Measurements from ENCODE around the gene KRTAP4-12.
"Not testable (repeated sequence)": the region's sequence is repeated elsewhere in the genome, so short reads cannot be mapped to it uniquely, and the experiment has no call there.

Gene KRTAP4-12

DNA sequence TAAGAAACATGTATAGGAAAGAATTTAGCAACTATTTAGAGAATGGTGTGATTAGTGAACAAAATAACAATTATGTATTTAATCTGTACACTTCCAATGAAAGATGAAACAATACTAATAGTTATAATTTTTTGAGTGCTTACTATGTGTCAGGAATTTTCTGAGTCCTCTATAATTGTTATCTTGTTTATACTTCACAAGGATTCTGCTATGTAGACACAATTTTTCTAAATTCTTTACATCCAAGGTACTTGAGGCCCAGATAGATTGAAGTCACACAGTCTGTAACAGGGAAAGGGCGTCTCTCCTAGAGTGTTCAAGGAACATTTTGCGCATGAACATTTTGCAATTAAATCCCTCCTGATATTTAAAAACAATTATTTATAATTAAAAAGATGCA, 1.1 kb upstream of the KRTAP4-12 start:
- DNase-seq, result no peak

DNA sequence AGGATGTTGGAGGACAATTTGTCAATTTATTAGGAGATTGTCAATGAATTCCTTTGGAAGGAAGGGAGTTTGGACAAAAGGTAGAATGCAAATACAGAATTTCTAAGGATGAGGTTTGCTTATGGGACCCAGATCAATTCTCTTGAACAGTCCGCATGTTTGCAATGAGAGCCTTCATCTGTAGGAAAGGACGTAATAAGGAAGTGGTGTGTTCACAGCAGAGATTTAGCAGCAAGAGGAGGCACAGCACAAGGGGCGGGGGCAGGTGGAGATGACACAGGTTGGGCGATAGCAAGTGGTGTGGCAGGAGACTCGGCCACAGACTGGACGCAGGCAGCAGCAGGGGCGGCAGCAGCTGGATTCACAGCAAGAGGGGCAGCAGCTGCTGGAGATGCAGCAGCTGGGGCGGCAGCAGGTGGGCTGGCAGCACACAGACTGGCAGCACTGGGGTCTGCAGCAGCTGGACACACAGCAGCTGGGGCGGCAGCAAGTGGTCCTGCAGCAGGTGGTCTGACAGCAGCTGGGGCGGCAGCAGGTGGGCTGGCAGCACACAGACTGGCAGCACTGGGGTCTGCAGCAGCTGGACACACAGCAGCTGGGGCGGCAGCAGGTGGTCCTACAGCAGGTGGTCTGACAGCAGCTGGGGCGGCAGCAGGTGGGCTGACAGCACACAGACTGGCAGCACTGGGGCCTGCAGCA, 541 bp downstream of the KRTAP4-12 start:
- not testable (repeated sequence) for DNase-seq

DNA sequence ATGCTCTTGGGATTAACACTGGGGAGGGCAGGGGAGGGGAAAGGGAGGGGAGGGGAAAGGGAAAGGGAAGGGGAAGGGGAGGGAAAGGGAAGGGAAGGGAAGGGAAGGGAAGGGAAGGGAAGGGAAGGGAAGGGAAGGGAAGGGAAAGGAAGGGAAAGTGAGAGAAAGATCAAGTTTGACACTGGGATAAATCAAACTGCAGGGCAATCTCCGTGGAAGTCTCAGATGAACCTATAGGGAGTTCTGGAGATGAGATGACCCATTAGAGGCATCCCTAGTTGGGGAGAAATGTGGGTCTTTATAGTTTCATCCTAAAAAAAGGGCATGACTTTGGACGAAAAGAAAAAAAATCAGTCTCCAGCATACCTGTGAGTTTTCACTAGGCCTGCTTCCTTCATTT, 2.2 kb downstream of the KRTAP4-12 start:
- DNase-seq, result no peak

- DNase-seq, result not testable (repeated sequence)
These were observed 4.0 kb downstream of the KRTAP4-12 start for GRCh38 chr17:41119696-41120690.

- DNase-seq, result no peak
These were observed 5.3 kb downstream of the KRTAP4-12 start for GRCh38 chr17:41118721-41119120.

GRCh38 chr17:41117846-41118386, 6.1 kb downstream of the KRTAP4-12 start, which contains the start of gene KRTAP4-11:
Gene KRTAP4-11 (minus strand): TSS chr17:41118373. CDS start chr17:41118315, 58 bp downstream.
- DNase-seq, result not testable (repeated sequence)

DNA sequence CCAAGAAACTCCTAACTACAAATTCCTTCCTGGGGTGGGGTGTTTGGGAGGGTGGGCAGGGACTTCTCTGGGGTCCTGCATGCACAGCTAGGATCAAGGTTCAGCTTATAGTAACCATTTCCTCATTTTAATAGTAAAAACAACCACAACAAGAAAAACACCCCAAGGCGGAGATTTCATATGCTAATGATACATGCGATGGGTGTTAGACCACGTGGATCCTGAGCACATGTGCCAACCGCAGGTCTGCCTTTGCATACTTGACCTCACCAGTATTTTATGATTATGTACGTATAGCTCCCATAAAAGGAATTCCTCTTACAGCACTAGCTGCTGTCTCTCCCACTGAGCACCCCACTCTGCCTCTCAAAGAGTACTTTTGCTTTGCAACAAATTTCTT, 7.7 kb downstream of the KRTAP4-12 start:
- DNase-seq, result no peak

DNA sequence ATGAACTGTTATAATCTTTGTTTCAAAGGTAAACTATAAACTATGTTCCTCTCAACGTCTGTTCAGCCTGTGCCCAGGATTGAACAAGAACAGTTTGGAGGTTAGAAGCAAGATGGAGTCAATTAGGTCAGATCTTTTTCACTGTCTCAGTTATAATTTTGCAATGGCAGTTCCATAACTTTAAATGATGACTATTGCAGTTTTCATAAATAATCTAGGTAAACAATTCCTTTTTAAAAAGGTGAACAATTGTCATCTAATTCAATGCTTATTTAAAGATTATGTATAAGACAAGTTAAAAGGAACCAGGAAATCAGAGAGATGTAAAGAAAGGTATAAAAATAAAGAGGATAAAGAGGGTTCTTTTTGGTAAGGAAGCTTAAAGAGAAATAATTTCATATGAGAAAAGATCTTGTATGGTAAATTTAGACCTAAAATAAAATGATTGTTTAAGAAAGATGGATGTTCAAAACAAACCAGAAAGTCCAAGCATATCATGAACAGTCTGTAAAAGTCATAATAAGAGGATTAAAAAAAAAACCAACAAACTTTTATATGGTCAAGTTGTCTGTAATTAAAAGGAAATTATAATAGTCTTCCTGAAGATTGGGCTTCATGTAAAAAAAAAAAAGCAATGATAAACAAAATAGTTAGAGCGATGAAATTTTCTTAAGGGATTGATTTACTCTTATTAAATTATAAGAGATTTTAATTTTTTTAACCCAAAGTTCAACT, 12.7 kb downstream of the KRTAP4-12 start:
- no peak for DNase-seq

- not testable (repeated sequence) for DNase-seq
These were observed 15.1 kb downstream of the KRTAP4-12 start for GRCh38 chr17:41108728-41109386.

- no peak for DNase-seq
These were observed 16.0 kb downstream of the KRTAP4-12 start for GRCh38 chr17:41107941-41108450.

GRCh38 chr17:41105347-41105746, 18.6 kb downstream of the KRTAP4-12 start, which contains the start of gene KRTAP4-9:
Gene KRTAP4-9 (plus strand): TSS chr17:41105389. CDS start chr17:41105389, 0 bp downstream.
- DNase-seq, result not testable (repeated sequence)

- not testable (repeated sequence) for DNase-seq
These were observed 19.5 kb downstream of the KRTAP4-12 start for GRCh38 chr17:41104386-41105038.

- DNase-seq, result no peak
These were observed 20.1 kb downstream of the KRTAP4-12 start for GRCh38 chr17:41103896-41104295.

- no peak for DNase-seq
These were observed 22.3 kb downstream of the KRTAP4-12 start, which contains the start of gene KRTAP4-16 for GRCh38 chr17:41101586-41102259. Gene KRTAP4-16 (minus strand): TSS chr17:41102209. CDS start chr17:41102209, 0 bp downstream.

DNA sequence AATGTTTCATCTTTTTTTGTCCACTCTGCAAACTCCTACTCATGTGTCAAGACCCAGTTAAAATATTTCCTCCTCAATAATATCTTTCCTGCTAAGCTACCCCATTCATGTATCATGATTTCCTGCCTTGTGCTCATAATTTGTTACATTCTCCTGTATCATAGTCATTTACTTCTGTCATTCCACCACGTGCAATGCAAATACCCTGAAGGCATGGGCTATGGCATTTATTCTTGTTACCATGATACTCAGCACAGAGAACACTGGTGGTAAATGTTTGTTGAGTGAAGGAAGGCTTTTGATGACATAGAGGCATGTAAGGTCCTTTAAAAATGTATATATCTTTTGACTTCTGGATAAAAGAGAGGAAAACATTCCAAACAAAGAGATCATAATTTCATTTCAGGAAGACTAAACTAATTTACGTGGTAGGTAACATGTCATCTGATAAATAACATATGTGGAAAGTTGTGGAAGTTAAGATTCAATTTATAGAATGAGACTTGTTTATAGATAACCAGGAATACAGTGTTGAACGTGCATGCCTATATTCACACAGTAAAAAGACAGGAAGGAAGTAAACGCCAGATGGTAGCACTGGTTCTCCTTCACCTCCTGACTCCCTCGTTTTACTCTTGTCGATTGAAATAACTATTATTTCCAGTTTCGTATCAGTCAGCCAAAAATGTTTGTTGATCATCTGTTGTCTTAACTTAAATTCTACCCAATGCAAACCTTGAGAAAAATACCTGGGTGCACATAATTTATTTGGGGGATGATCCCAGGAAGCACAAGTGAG, 24.1 kb downstream of the KRTAP4-12 start:
- not testable (repeated sequence) for DNase-seq

- DNase-seq, result no peak
These were observed 25.5 kb downstream of the KRTAP4-12 start for GRCh38 chr17:41098481-41098880.

- no peak for DNase-seq
These were observed 25.9 kb downstream of the KRTAP4-12 start, which contains the start of gene KRTAP4-8 for GRCh38 chr17:41098042-41098441. Gene KRTAP4-8 (minus strand): TSS chr17:41098142. CDS start chr17:41098084, 58 bp downstream.

DNA sequence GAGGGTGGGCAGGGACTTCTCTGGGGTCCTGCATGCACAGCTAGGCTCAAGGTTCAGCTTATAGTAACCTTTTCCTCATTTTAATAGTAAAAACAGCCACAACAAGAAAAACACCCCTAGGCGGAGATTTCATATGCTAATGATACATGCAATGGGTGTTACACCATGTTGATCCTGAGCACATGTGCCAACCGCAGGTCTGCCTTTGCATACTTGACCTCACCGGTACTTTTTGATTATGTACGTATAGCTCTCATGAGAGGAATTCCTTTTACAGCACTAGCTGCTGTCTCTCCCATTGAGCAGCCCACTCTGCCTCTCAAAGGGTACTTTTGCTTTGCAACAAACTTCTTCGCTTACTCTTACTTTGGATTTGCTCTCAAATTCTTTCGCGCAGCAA, 27.9 kb downstream of the KRTAP4-12 start:
- DNase-seq, result no peak

DNA sequence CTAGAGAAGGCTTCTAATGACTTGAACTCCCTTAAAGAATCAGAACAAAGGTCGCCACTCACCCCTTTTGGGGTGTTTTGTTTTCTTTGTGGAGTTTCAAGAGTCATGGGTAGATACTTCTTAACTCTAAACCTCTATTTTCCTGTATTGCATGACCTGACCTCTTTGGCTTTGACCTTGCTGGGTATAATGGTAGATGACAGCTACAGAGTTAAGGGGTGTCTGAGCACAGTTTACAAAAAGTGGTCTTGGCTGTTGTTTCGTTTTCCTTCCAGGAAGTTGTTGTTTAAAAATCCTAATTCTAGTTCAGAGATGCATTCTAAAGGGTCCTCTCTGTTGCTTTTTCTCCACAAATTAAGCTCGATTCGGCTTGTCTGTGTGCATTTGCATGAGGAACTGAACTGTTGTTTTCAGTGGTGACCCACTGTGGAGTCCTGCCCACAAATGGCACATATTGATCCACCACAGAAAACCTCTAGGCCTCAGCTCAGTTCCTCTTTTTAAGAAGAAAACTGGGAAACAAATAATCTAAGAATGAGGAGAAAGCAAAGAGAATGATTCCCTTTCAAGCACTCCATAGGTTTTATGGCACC, 35.1 kb downstream of the KRTAP4-12 start:
- DNase-seq, result not testable (repeated sequence)

Data from DMS153 (cell line).